Esophagus muscularis mucosa (tissue), 3 donors: Measurements from ENCODE around the gene PLXDC2.

Source experiments
- POLR2A ChIP-seq: fragments of 450-650 bp; IDR thresholded peaks from one replicate; pipeline ENCODE4 v1.6.1; 2017; ENCODE audit warnings: antibody characterized with exemption, moderate library complexity, mild to moderate bottlenecking, low read depth
- POLR2AphosphoS5 ChIP-seq, 2 donors: sonication (generic); formaldehyde crosslinking; IDR thresholded peaks; one replicate each; pipeline ENCODE4 v1.6.1; 2017; ENCODE audit warnings: antibody characterized with exemption in 2 of 2
- TF ChIP-seq, protein P1 (sequence below), 3 experiments: fragments of 200-600 bp in 2 of 3; fragments of 450-650 bp in 1 of 3; sonication (generic) in 2 of 3; IDR thresholded peaks; one replicate each; pipeline ENCODE4 v1.5.1; 2017 to 2019; ENCODE audit warnings: antibody characterized with exemption in 3 of 3, mild to moderate bottlenecking in 2 of 3, moderate library complexity in 1 of 3

DNA sequence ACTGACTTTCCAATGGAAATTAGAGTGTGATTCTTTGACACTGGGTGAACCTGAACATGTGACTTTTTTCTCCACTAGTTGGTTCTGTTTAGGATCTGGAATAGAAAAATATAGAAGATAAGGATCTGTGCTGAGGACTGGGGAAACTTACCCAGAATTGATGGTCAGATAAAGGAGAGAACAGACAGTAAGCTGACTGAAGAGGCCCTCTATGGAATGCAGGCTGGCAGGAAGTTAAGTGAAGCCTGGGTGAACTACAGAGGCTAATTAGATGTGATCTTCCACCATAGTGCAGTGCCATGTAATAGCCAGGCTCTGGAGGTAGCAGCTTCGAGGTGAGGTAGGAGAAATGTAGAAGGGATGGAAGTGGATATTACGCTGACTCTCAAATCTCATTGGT lies 455.3 kb downstream of the PLXDC2 start:
- no peak for TF ChIP-seq POLR2AphosphoS5 (IDR thresholded peaks at IDR 0.05)
- TF ChIP-seq, protein P1, sequence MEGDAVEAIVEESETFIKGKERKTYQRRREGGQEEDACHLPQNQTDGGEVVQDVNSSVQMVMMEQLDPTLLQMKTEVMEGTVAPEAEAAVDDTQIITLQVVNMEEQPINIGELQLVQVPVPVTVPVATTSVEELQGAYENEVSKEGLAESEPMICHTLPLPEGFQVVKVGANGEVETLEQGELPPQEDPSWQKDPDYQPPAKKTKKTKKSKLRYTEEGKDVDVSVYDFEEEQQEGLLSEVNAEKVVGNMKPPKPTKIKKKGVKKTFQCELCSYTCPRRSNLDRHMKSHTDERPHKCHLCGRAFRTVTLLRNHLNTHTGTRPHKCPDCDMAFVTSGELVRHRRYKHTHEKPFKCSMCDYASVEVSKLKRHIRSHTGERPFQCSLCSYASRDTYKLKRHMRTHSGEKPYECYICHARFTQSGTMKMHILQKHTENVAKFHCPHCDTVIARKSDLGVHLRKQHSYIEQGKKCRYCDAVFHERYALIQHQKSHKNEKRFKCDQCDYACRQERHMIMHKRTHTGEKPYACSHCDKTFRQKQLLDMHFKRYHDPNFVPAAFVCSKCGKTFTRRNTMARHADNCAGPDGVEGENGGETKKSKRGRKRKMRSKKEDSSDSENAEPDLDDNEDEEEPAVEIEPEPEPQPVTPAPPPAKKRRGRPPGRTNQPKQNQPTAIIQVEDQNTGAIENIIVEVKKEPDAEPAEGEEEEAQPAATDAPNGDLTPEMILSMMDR (IDR thresholded peaks at IDR 0.05) = no peak
- no peak for TF ChIP-seq POLR2A
